ENCODE data around the gene AMN1. TPM values are rescaled to one million over a fixed set of nuclear protein-coding genes. Genes with fewer than 3 reads are reported as not detected.

AMN1 gene
- total and polyA plus RNA-seq, 2 experiments from 2014 or later, result 11.7 to 18.1 TPM

Other genes starting within 250 kb of the AMN1 start
- gene DENND5B, start 137.9 kb downstream of the AMN1 start, total RNA-seq, result 85.4 and 121 TPM in 2 replicates
- 40.4 and 71.6 TPM in 2 replicates for gene DENND5B, start 137.9 kb downstream of the AMN1 start, polyA plus RNA-seq
- gene ETFBKMT, start 69.3 kb downstream of the AMN1 start, total RNA-seq, result 1.3 and 1.9 TPM in 2 replicates
- gene ETFBKMT, start 69.3 kb downstream of the AMN1 start, polyA plus RNA-seq, result 2.5 and 2.9 TPM in 2 replicates
- gene RESF1, start 230.4 kb upstream of the AMN1 start, total RNA-seq, result 39.6 and 49.0 TPM in 2 replicates
- 15.7 and 20.9 TPM in 2 replicates for gene RESF1, start 230.4 kb upstream of the AMN1 start, polyA plus RNA-seq